Ishikawa (cell line): ENCODE results near the gene TSPEAR.

Experiments
- CREB1 ChIP-seq: IDR thresholded peaks from 2 replicates; pipeline ENCODE4 v1.6.1; 2012; ENCODE audit warnings: low read depth
- EGR1 ChIP-seq: IDR thresholded peaks from 2 replicates; pipeline ENCODE4 v1.6.1; 2012
- EP300 ChIP-seq: IDR thresholded peaks from 2 replicates; pipeline ENCODE4 v1.6.1; 2012; ENCODE audit warnings: borderline replicate concordance
- FOXM1 ChIP-seq: IDR thresholded peaks from 2 replicates; pipeline ENCODE4 v1.6.1; 2012; ENCODE audit warnings: low read depth, borderline replicate concordance
- MAX ChIP-seq: IDR thresholded peaks from 2 replicates; pipeline ENCODE4 v1.6.1; 2012
- NFIC ChIP-seq: IDR thresholded peaks from 2 replicates; pipeline ENCODE4 v1.6.1; 2012
- RAD21 ChIP-seq: IDR thresholded peaks from 2 replicates; pipeline ENCODE4 v1.6.1; 2012; ENCODE audit warnings: low read depth
- TAF1 ChIP-seq: IDR thresholded peaks from 2 replicates; pipeline ENCODE4 v1.6.1; 2012; ENCODE audit warnings: low read depth, mild to moderate bottlenecking
- TCF12 ChIP-seq: IDR thresholded peaks from 2 replicates; pipeline ENCODE4 v1.6.1; 2012; ENCODE audit warnings: low read depth
- TEAD4 ChIP-seq: IDR thresholded peaks from 2 replicates; pipeline ENCODE4 v1.6.1; 2012
- USF1 ChIP-seq: IDR thresholded peaks from 2 replicates; pipeline ENCODE4 v1.6.1; 2012
- YY1 ChIP-seq: IDR thresholded peaks from 2 replicates; pipeline ENCODE4 v1.6.1; 2012; ENCODE audit warnings: low read depth
- TF ChIP-seq, protein P1 (sequence below): IDR thresholded peaks from 2 replicates; pipeline ENCODE4 v1.6.1; 2012; ENCODE audit warnings: low read depth, mild to moderate bottlenecking

GRCh38 chr21:44724196-44724595 lies 12.8 kb upstream of the TSPEAR start:
- TF ChIP-seq FOXM1, result no peak
- no peak for TF ChIP-seq RAD21
- TF ChIP-seq, protein P1, sequence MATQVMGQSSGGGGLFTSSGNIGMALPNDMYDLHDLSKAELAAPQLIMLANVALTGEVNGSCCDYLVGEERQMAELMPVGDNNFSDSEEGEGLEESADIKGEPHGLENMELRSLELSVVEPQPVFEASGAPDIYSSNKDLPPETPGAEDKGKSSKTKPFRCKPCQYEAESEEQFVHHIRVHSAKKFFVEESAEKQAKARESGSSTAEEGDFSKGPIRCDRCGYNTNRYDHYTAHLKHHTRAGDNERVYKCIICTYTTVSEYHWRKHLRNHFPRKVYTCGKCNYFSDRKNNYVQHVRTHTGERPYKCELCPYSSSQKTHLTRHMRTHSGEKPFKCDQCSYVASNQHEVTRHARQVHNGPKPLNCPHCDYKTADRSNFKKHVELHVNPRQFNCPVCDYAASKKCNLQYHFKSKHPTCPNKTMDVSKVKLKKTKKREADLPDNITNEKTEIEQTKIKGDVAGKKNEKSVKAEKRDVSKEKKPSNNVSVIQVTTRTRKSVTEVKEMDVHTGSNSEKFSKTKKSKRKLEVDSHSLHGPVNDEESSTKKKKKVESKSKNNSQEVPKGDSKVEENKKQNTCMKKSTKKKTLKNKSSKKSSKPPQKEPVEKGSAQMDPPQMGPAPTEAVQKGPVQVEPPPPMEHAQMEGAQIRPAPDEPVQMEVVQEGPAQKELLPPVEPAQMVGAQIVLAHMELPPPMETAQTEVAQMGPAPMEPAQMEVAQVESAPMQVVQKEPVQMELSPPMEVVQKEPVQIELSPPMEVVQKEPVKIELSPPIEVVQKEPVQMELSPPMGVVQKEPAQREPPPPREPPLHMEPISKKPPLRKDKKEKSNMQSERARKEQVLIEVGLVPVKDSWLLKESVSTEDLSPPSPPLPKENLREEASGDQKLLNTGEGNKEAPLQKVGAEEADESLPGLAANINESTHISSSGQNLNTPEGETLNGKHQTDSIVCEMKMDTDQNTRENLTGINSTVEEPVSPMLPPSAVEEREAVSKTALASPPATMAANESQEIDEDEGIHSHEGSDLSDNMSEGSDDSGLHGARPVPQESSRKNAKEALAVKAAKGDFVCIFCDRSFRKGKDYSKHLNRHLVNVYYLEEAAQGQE, result no peak
- TF ChIP-seq MAX, result no peak
- TF ChIP-seq EP300, result no peak
- TF ChIP-seq TAF1, result no peak
- no peak for TF ChIP-seq EGR1
- no peak for TF ChIP-seq CREB1
- no peak for TF ChIP-seq YY1
- TF ChIP-seq NFIC, result no peak
- no peak for TF ChIP-seq TEAD4
- no peak for TF ChIP-seq USF1
- TF ChIP-seq TCF12, result no peak
